ENCODE data around the gene MYPN. TPM values are rescaled to one million over a fixed set of nuclear protein-coding genes. Genes with fewer than 3 reads are reported as not detected.
"Not testable (repeated sequence)": the region's sequence is repeated elsewhere in the genome, so short reads cannot be mapped to it uniquely, and the experiment has no call there.

The MYPN gene
- under 1 TPM in 1 of 2 donors, not detected in 1; 0.05 TPM for total RNA-seq

GRCh38 chr10:68109331-68109730 lies at the start of gene MYPN:
TSS of gene MYPN (plus strand) at chr10:68109488. CDS start at chr10:68121439, 11,951 bp downstream.
- Mint-ChIP-seq H3K4me3 (no peak within 1 kb of the TSS), H3K27me3 (peaks cover 7 to 10% of the 10 kb centered on the region in 2 donors), H3K27ac (no peak within 1 kb of the TSS), H3K9me3 (no peaks in the 10 kb centered on the region), H3K4me1 (ENCODE audit: low read depth in 2 of 2) (no peaks in the 10 kb centered on the region), H3K36me3 (no peaks in the 10 kb centered on the region)
- no peak for ATAC-seq
- no peak for DNase-seq (ENCODE audit: low spot score)

DNA sequence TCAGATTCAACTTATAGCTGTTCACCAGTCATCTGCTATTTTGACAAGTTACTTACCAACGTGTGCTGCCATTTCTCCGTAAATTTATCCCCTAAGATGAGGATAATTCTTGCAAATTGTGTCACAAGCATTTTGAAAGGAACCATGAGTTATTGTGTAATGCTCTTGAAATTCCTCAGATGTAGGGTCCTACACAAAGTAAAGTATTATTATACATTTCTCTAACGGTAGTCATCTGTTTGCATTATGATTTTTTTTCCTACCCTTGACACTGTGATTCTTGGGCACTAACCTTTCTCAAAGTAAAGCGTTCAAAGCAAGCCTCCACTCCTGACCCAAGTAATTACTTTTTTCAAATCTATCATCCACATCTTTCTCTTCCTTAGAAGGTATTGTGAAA lies 42.3 kb upstream of the MYPN start:
- ATAC-seq = no peak
- peaks cover 7% of the 10 kb centered on the region for H3K36me3 Mint-ChIP-seq
- H3K4me3 Mint-ChIP-seq = no peak overlapping the region
- peaks cover 14 to 16% of the 10 kb centered on the region in 2 donors for H3K4me1 Mint-ChIP-seq (ENCODE audit: low read depth in 2 of 2)
- DNase-seq (ENCODE audit: low spot score) = no peak
- H3K27ac Mint-ChIP-seq = no peak overlapping the region
- H3K27me3 Mint-ChIP-seq = no peaks in the 10 kb centered on the region
- no peaks in the 10 kb centered on the region for H3K9me3 Mint-ChIP-seq

GRCh38 chr10:68067508-68067907 lies 41.8 kb upstream of the MYPN start:
- ATAC-seq (no peak), DNase-seq (ENCODE audit: low spot score) (no peak)
- H3K4me1 Mint-ChIP-seq (ENCODE audit: low read depth in 2 of 2) = peaks cover 14 to 16% of the 10 kb centered on the region in 2 donors
- no peak overlapping the region for H3K27ac Mint-ChIP-seq
- H3K27me3 Mint-ChIP-seq = no peaks in the 10 kb centered on the region
- peaks cover 7% of the 10 kb centered on the region for H3K36me3 Mint-ChIP-seq
- H3K9me3 Mint-ChIP-seq = no peaks in the 10 kb centered on the region
- H3K4me3 Mint-ChIP-seq = no peak overlapping the region

- ATAC-seq = no peak
- H3K36me3 Mint-ChIP-seq = peaks cover 7% of the 10 kb centered on the region
These were observed 35.7 kb upstream of the MYPN start for GRCh38 chr10:68073631-68074030.

GRCh38 chr10:68074031-68074774 lies 35.1 kb upstream of the MYPN start:
- ATAC-seq = no peak
- H3K9me3 Mint-ChIP-seq = no peaks in the 10 kb centered on the region
- peaks cover 7% of the 10 kb centered on the region for H3K36me3 Mint-ChIP-seq
- no peaks in the 10 kb centered on the region for H3K27me3 Mint-ChIP-seq
- H3K4me1 Mint-ChIP-seq (ENCODE audit: low read depth in 2 of 2) = peaks cover 26 to 31% of the 10 kb centered on the region in 2 donors
- H3K4me3 Mint-ChIP-seq = peak overlapping the region; percentile 96
- peak overlapping the region; percentile 93 to 98 for H3K27ac Mint-ChIP-seq
- no peak for DNase-seq (ENCODE audit: low spot score)

More at GRCh38 chr10:68073631-68074030, 35.7 kb upstream of the MYPN start:
- peak overlapping the region; percentile 96 for H3K4me3 Mint-ChIP-seq
- no peak for DNase-seq (ENCODE audit: low spot score)
- H3K4me1 Mint-ChIP-seq (ENCODE audit: low read depth in 2 of 2) = peaks cover 26 to 31% of the 10 kb centered on the region in 2 donors
- H3K27me3 Mint-ChIP-seq = no peaks in the 10 kb centered on the region
- H3K9me3 Mint-ChIP-seq = no peaks in the 10 kb centered on the region
- H3K27ac Mint-ChIP-seq = peak overlapping the region; percentile 93 to 98

- peak; percentile 94 to 96 for ATAC-seq
- H3K9me3 Mint-ChIP-seq = no peaks in the 10 kb centered on the region
These were observed 34.3 kb upstream of the MYPN start, which contains the start of gene HERC4 for GRCh38 chr10:68074775-68075549. TSS of gene HERC4 (minus strand) at chr10:68075283. CDS start at chr10:68073108, 2,175 bp downstream.

GRCh38 chr10:68075550-68076004 lies 33.7 kb upstream of the MYPN start:
- Mint-ChIP-seq H3K4me1 (ENCODE audit: low read depth in 2 of 2) (peaks cover 26 to 31% of the 10 kb centered on the region in 2 donors), H3K27me3 (no peaks in the 10 kb centered on the region), H3K27ac (peak overlapping the region; percentile 93 to 98), H3K36me3 (peaks cover 7% of the 10 kb centered on the region), H3K4me3 (peak overlapping the region; percentile 96), H3K9me3 (no peaks in the 10 kb centered on the region)
- ATAC-seq (no peak), DNase-seq (ENCODE audit: low spot score) (no peak)

More at GRCh38 chr10:68074775-68075549, 34.3 kb upstream of the MYPN start, which contains the start of gene HERC4:
- peak; percentile 94 for DNase-seq (ENCODE audit: low spot score)
- Mint-ChIP-seq H3K36me3 (peaks cover 7% of the 10 kb centered on the region), H3K27ac (peak within 1 kb of the TSS; percentile 93 to 98), H3K4me3 (peak within 1 kb of the TSS; percentile 96), H3K27me3 (no peaks in the 10 kb centered on the region), H3K4me1 (ENCODE audit: low read depth in 2 of 2) (peaks cover 26 to 31% of the 10 kb centered on the region in 2 donors)

- not testable (repeated sequence) for H3K27ac Mint-ChIP-seq; H3K36me3 Mint-ChIP-seq; DNase-seq (ENCODE audit: low spot score); H3K9me3 Mint-ChIP-seq; H3K4me3 Mint-ChIP-seq; H3K27me3 Mint-ChIP-seq; ATAC-seq
- H3K4me1 Mint-ChIP-seq (ENCODE audit: low read depth in 2 of 2) = peaks cover 22 to 26% of the 10 kb centered on the region in 2 donors
These were observed 33.2 kb upstream of the MYPN start for GRCh38 chr10:68076081-68076480.

DNA sequence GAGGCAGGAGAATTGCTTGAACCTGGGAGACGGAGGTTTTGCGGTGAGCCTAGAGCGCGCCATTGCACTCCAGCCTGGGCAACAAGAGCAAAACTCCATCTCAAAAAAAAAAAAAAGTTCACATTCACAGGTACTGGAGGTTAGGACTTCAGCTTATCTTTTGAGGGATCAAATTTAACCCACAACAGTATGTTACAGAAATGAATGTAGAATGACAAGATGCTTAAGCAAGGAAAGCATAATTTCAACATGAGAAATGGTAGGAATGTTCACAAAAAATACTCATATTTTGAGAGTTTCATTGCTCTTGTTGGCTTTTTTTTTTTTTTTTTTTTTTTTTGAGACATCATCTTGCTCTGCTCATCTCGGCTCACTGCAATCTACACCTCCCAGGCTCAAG lies 32.3 kb upstream of the MYPN start:
- H3K4me3 Mint-ChIP-seq = no peak overlapping the region
- no peak overlapping the region for H3K27ac Mint-ChIP-seq

GRCh38 chr10:68079434-68079833 lies 29.9 kb upstream of the MYPN start:
- H3K27me3 Mint-ChIP-seq = peaks cover 7 to 14% of the 10 kb centered on the region in 2 donors
- DNase-seq (ENCODE audit: low spot score) = no peak

More for the DNA sequence above, 32.3 kb upstream of the MYPN start:
- H3K27me3 Mint-ChIP-seq = peaks cover 3 to 7% of the 10 kb centered on the region in 2 donors
- peaks cover 14 to 17% of the 10 kb centered on the region in 2 donors for H3K4me1 Mint-ChIP-seq (ENCODE audit: low read depth in 2 of 2)
- no peak for ATAC-seq
- H3K9me3 Mint-ChIP-seq = no peaks in the 10 kb centered on the region
- no peak for DNase-seq (ENCODE audit: low spot score)
- no peaks in the 10 kb centered on the region for H3K36me3 Mint-ChIP-seq

GRCh38 chr10:68080853-68081431 lies 28.3 kb upstream of the MYPN start:
- ATAC-seq (no peak), DNase-seq (ENCODE audit: low spot score) (no peak)
- Mint-ChIP-seq H3K4me3 (no peak overlapping the region), H3K4me1 (ENCODE audit: low read depth in 2 of 2) (no peaks in the 10 kb centered on the region), H3K27ac (no peak overlapping the region), H3K9me3 (no peaks in the 10 kb centered on the region), H3K36me3 (no peaks in the 10 kb centered on the region), H3K27me3 (peaks cover 8 to 14% of the 10 kb centered on the region in 2 donors)

More at GRCh38 chr10:68079434-68079833, 29.9 kb upstream of the MYPN start:
- Mint-ChIP-seq H3K4me1 (ENCODE audit: low read depth in 2 of 2) (peaks cover 4 to 5% of the 10 kb centered on the region in 2 donors), H3K27ac (no peak overlapping the region), H3K36me3 (no peaks in the 10 kb centered on the region), H3K4me3 (no peak overlapping the region), H3K9me3 (no peaks in the 10 kb centered on the region)
- ATAC-seq = no peak

DNA sequence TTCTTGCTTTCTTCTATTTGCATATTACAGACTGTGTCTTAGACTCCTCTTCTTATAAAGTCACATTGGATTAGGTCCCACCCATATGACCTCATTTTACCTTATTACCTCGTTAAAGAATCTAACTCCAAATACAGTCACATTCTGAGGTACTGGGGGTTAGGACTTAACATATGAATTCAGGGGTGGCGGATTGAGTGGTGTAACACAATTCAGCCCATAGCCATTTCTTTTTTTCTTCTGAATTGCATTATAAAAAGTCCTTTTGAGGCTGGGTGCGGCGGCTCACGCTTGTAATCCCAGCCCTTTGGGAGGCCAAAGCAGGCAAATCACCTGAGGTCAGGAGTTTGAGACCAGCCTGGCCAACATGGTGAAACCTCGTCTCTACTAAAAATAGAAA lies 27.4 kb upstream of the MYPN start:
- Mint-ChIP-seq H3K4me1 (ENCODE audit: low read depth in 2 of 2) (peaks cover 0 to 2% of the 10 kb centered on the region in 2 donors), H3K9me3 (no peaks in the 10 kb centered on the region), H3K4me3 (no peak overlapping the region), H3K36me3 (no peaks in the 10 kb centered on the region), H3K27ac (no peak overlapping the region), H3K27me3 (peaks cover 11 to 14% of the 10 kb centered on the region in 2 donors)
- DNase-seq (ENCODE audit: low spot score) = no peak
- no peak for ATAC-seq

DNA sequence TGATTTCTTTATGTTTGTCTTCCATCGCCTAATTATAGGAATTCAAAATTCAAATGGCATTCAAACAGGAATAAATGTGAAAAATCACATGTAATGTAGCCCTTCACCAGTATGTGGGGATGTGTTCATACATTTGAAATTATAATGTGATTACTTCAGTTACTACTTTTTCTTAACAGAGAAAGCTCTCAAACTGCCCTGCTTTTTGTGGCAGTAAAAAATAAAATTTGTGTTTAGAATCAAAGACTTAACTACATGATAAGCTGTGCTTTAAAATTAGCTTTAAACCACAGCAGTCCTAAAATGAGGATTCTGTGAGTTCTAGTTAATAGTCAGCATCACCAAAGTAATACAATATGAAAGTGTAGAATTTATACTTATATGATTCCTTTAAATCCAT lies 26.4 kb upstream of the MYPN start:
- ATAC-seq (no peak), DNase-seq (ENCODE audit: low spot score) (no peak)
- H3K4me1 Mint-ChIP-seq (ENCODE audit: low read depth in 2 of 2) = peaks cover 0 to 6% of the 10 kb centered on the region in 2 donors
- H3K36me3 Mint-ChIP-seq = no peaks in the 10 kb centered on the region
- H3K27me3 Mint-ChIP-seq = peaks cover 11 to 14% of the 10 kb centered on the region in 2 donors
- H3K9me3 Mint-ChIP-seq = no peaks in the 10 kb centered on the region
- no peak overlapping the region for H3K4me3 Mint-ChIP-seq
- no peak overlapping the region for H3K27ac Mint-ChIP-seq
